Stimulated activated CD4-positive, alpha-beta T cell treated with anti-CD3 and anti-CD28 coated beads, TNF-alpha, amount 100 ng/mL, for 1 hour (primary cell): Measurements from ENCODE around the gene ZFP62.

Experiments
- DNase-seq, 3 donors: peaks; one replicate each; pipeline ENCODE4 v3.0.0-alpha.2; 2020; ENCODE audit warnings: low read depth in 3 of 3, low spot score in 1 of 3

The ZFP62 gene

GRCh38 chr5:180811623-180812124, 49.4 kb downstream of the ZFP62 start:
- no peak for DNase-seq

- DNase-seq, result no peak
These were observed 50.0 kb downstream of the ZFP62 start for GRCh38 chr5:180810959-180811622.

- DNase-seq, result peak; percentile 90 to 96 (median 95)
These were observed 50.7 kb downstream of the ZFP62 start for GRCh38 chr5:180810210-180810958.

- DNase-seq, result peak; percentile 60 to 87 (median 74)
These were observed 51.5 kb downstream of the ZFP62 start for GRCh38 chr5:180809403-180810209.

GRCh38 chr5:180808461-180809000, 52.5 kb downstream of the ZFP62 start:
- DNase-seq, result no peak

GRCh38 chr5:180807654-180808414, 53.2 kb downstream of the ZFP62 start:
- DNase-seq, result no peak

- no peak for DNase-seq
These were observed 54.0 kb downstream of the ZFP62 start for GRCh38 chr5:180807046-180807445.

GRCh38 chr5:180806351-180807011, 54.6 kb downstream of the ZFP62 start:
- no peak for DNase-seq

- DNase-seq, result no peak
These were observed 56.9 kb downstream of the ZFP62 start for GRCh38 chr5:180804129-180804618.

GRCh38 chr5:180803181-180804128, 57.6 kb downstream of the ZFP62 start:
- peak; percentile 58 to 64 (median 58) for DNase-seq

GRCh38 chr5:180802325-180803180, 58.5 kb downstream of the ZFP62 start, which contains the start of gene MGAT1:
Gene MGAT1 (minus strand): TSS chr5:180802806. CDS start chr5:180792971, 9,835 bp downstream.
- DNase-seq, result peak; percentile 41 to 78 (median 42)

GRCh38 chr5:180801596-180802324, 59.3 kb downstream of the ZFP62 start:
- no peak for DNase-seq

- DNase-seq, result no peak
These were observed 60.9 kb downstream of the ZFP62 start for GRCh38 chr5:180799902-180800801.

GRCh38 chr5:180799194-180799593, 61.9 kb downstream of the ZFP62 start:
- no peak for DNase-seq

GRCh38 chr5:180798193-180798592, 62.9 kb downstream of the ZFP62 start:
- no peak for DNase-seq
